HepG2 (cell line): ENCODE measurements around the gene BLOC1S2. TPM values are rescaled to one million over a fixed set of nuclear protein-coding genes. Genes with fewer than 3 reads are reported as not detected.
A peak's percentile ranks its signal among the peaks of the same experiment; 100 is the strongest.

Experiments
- ATF4 ChIP-seq, 2 experiments: fragments of 450-650 bp in 1 of 2; sonication (generic) in 1 of 2; formaldehyde crosslinking; IDR thresholded peaks; 2 replicates each; pipeline versions ENCODE4 v1.5.0 to v1.8.0; 2020 to 2022; ENCODE audit warnings: mild to moderate bottlenecking in 1 of 2, missing genetic modification reagents in 1 of 2
- CHD2 ChIP-seq: IDR thresholded peaks from 2 replicates; pipeline ENCODE4 v1.6.1; 2011; ENCODE audit warnings: low read depth, low read length, improper control_type of control experiment
- ETV6 ChIP-seq: sonication (generic); formaldehyde crosslinking; conservative IDR thresholded peaks from 2 replicates; pipeline ENCODE4 v1.4.0; 2020; ENCODE audit warnings: missing genetic modification reagents
- FOSL1 ChIP-seq: sonication (generic); formaldehyde crosslinking; IDR thresholded peaks from 2 replicates; pipeline ENCODE4 v1.9.0; 2021; ENCODE audit warnings: missing genetic modification reagents, borderline replicate concordance
- GMEB2 ChIP-seq: IDR thresholded peaks from 2 replicates; pipeline ENCODE4 v1.6.1; 2016; ENCODE audit warnings: missing biosample characterization, missing genetic modification reagents, low read depth
- HOXA5 ChIP-seq: sonication (generic); formaldehyde crosslinking; IDR thresholded peaks from 2 replicates; pipeline ENCODE4 v1.4.0; 2020; ENCODE audit warnings: missing genetic modification reagents
- IRF9 ChIP-seq: sonication (generic); formaldehyde crosslinking; IDR thresholded peaks from 2 replicates; pipeline ENCODE4 v1.8.0; 2022; ENCODE audit warnings: missing genetic modification reagents, mild to moderate bottlenecking, borderline replicate concordance
- KDM5A ChIP-seq: fragments of 200-600 bp; sonication (generic); IDR thresholded peaks from 2 replicates; pipeline ENCODE4 v1.7.0; 2018; ENCODE audit warnings: antibody characterized with exemption, mild to moderate bottlenecking, low read length, borderline replicate concordance
- MYPOP ChIP-seq: sonication (generic); formaldehyde crosslinking; IDR thresholded peaks from 2 replicates; pipeline ENCODE4 v1.8.1; 2023; ENCODE audit warnings: mild to moderate bottlenecking, moderate library complexity, missing genetic modification reagents
- NCOR1 ChIP-seq: fragments of 200-600 bp; sonication (generic); IDR thresholded peaks from 2 replicates; pipeline ENCODE4 v1.7.0; 2017; ENCODE audit warnings: antibody characterized with exemption, low read length, borderline replicate concordance
- TCF7L2 ChIP-seq: IDR thresholded peaks from 2 replicates; pipeline ENCODE4 v1.6.1; 2011; ENCODE audit warnings: mild to moderate bottlenecking, low read depth, low read length, moderate library complexity
- TEAD3 ChIP-seq: optimal IDR thresholded peaks from 2 replicates; pipeline ENCODE3; 2016; ENCODE audit warnings: borderline replicate concordance
- TFDP2 ChIP-seq: sonication (generic); formaldehyde crosslinking; IDR thresholded peaks from 2 replicates; pipeline ENCODE4 v1.4.0; 2020; ENCODE audit warnings: missing genetic modification reagents
- TRAFD1 ChIP-seq: sonication (generic); formaldehyde crosslinking; IDR thresholded peaks from 2 replicates; pipeline ENCODE4 v1.5.1; 2020; ENCODE audit warnings: missing genetic modification reagents, mild to moderate bottlenecking, borderline replicate concordance
- ZBTB38 ChIP-seq: sonication (generic); formaldehyde crosslinking; IDR thresholded peaks from 2 replicates; pipeline ENCODE4 v1.5.1; 2020; ENCODE audit warnings: mild to moderate bottlenecking, missing genetic modification reagents
- ZNF180 ChIP-seq: sonication (generic); formaldehyde crosslinking; IDR thresholded peaks from 2 replicates; pipeline ENCODE4 v1.4.0; 2020; ENCODE audit warnings: low read depth, missing genetic modification reagents, borderline replicate concordance
- ZNF335 ChIP-seq: sonication (generic); formaldehyde crosslinking; IDR thresholded peaks from 2 replicates; pipeline ENCODE4 v1.4.0; 2020; ENCODE audit warnings: missing genetic modification reagents
- ZNF33A ChIP-seq: sonication (generic); formaldehyde crosslinking; IDR thresholded peaks from 2 replicates; pipeline ENCODE4 v1.5.1; 2020; ENCODE audit warnings: missing genetic modification reagents, mild to moderate bottlenecking, moderate library complexity, borderline replicate concordance
- ZNF367 ChIP-seq: sonication (generic); formaldehyde crosslinking; IDR thresholded peaks from 2 replicates; pipeline ENCODE4 v1.4.0; 2020; ENCODE audit warnings: missing genetic modification reagents, borderline replicate concordance
- ZNF709 ChIP-seq: sonication (generic); formaldehyde crosslinking; IDR thresholded peaks from 2 replicates; pipeline ENCODE4 v1.5.0; 2020; ENCODE audit warnings: mild to moderate bottlenecking, missing genetic modification reagents
- polyA plus RNA-seq, 8 experiments: library from polyadenylated mRNA; depleted of rRNA in 3 of 8; stranded (reverse) in 7 of 8; unstranded in 1 of 8; fragments of >200 nt; fragmentation: Illumina TruSeq in 4 of 8; extraction: Trizol in 4 of 8; gene quantifications; 2 replicates each; pipeline versions ENCODE4 v1.2.1 to v1.2.3, GENCODE V29; 2011 to 2016; ENCODE audit warnings: low read depth in 4 of 8, missing spikeins in 1 of 8, mixed read lengths in 1 of 8; ENCODE audit not compliant: insufficient read depth in 1 of 8
- total RNA-seq, 5 experiments: library from RNA; depleted of rRNA; stranded (reverse); fragments of >200 nt; fragmentation: Illumina TruSeq; extraction: Trizol; gene quantifications; 2 replicates each; pipeline ENCODE4 v1.2.3, GENCODE V29; 2016; ENCODE audit warnings: low read depth in 1 of 5

BLOC1S2 gene
- total and polyA plus RNA-seq, 2 of the 13 experiments (the other 11 are each of a cell fraction or from before 2014, with no cell fraction given) = 22.3 to 64.4 TPM

- TF ChIP-seq ZNF709 (CRISPR knock-in tag) (peak; percentile 59; the same call in 1 of the 2 replicates), KDM5A (peak; percentile 87), CHD2 (no peak), ZBTB38 (CRISPR knock-in tag) (no peak), ZNF335 (CRISPR knock-in tag) (peak; percentile 35; the same call in 1 of the 2 replicates), IRF9 (CRISPR knock-in tag) (peak; percentile 80), TFDP2 (CRISPR knock-in tag) (no peak; the same call in 1 of the 2 replicates), ETV6 (CRISPR knock-in tag) (0 out of 2 replicates have a peak, but pooled peaks have one; percentile 12), ZNF367 (CRISPR knock-in tag) (no peak), GMEB2 (CRISPR knock-in tag) (no peak), ATF4 (CRISPR knock-in tag; IDR thresholded peaks at IDR 0.05) (0 out of 4 replicates have a peak, but pooled peaks of 1 of the 2 experiments have one; percentile 53), ZNF33A (CRISPR knock-in tag) (no peak), MYPOP (CRISPR knock-in tag) (peak; percentile 54; the same call in 1 of the 2 replicates), NCOR1 (no peak), ZNF180 (CRISPR knock-in tag) (no peak), TCF7L2 (no peak), TRAFD1 (0 out of 2 replicates have a peak, but pooled peaks have one; percentile 25), TEAD3 (CRISPR knock-in tag) (peak; percentile 28), FOSL1 (no peak), HOXA5 (CRISPR knock-in tag) (peak; percentile 75)
These were observed at the start of gene BLOC1S2 (continued) for GRCh38 chr10:100286051-100287033.
